Sigmoid colon (tissue), 7 donors: ENCODE measurements around the gene KRT6A. TPM values are rescaled to one million over a fixed set of nuclear protein-coding genes. Genes with fewer than 3 reads are reported as not detected.

Experiments used
- DNase-seq: peaks from one replicate; pipeline ENCODE4 v3.0.0-alpha.2; 2019
- H3K27ac ChIP-seq, 4 donors: fragments of 200-600 bp; sonication (generic); one replicate each; pipeline ENCODE4 v1.5.1; 2016 to 2019; ENCODE audit warnings: mild to moderate bottlenecking in 1 of 4
- H3K27me3 ChIP-seq, 3 donors: fragments of 200-600 bp; sonication (generic); one replicate each; pipeline ENCODE4 v1.5.1; 2019; ENCODE audit warnings: mild to moderate bottlenecking in 1 of 3
- H3K36me3 ChIP-seq, 4 donors: fragments of 200-600 bp; sonication (generic); one replicate each; pipeline ENCODE4 v1.5.1; 2016 to 2019
- H3K4me1 ChIP-seq, 4 donors: fragments of 200-600 bp; sonication (generic); one replicate each; pipeline ENCODE4 v1.5.1; 2017 to 2019
- H3K4me3 ChIP-seq, 4 donors: fragments of 200-600 bp; sonication (generic); one replicate each; pipeline ENCODE4 v1.5.1; 2017 to 2019; ENCODE audit warnings: mild to moderate bottlenecking in 2 of 4, moderate library complexity in 1 of 4
- H3K9me3 ChIP-seq, 4 donors: fragments of 200-600 bp in 3 of 4; sonication (generic) in 3 of 4; one replicate each; pipeline versions ENCODE4 v1.5.1 to v1.6.1; 2013 to 2019
- CTCF ChIP-seq, 4 experiments: fragments of 450-650 bp in 3 of 4; fragments of 200-600 bp in 1 of 4; IDR thresholded peaks; one replicate each; pipeline ENCODE4 v1.5.1; 2016 to 2019; ENCODE audit warnings: antibody characterized with exemption in 4 of 4, mild to moderate bottlenecking in 3 of 4, moderate library complexity in 2 of 4
- EP300 ChIP-seq, 4 donors: sonication (generic); formaldehyde crosslinking; IDR thresholded peaks; one replicate each; pipeline ENCODE4 v1.6.1; 2017; ENCODE audit warnings: antibody characterized with exemption in 4 of 4
- POLR2A ChIP-seq, 2 donors: fragments of 450-650 bp; IDR thresholded peaks; one replicate each; pipeline ENCODE4 v1.6.1; 2016; ENCODE audit warnings: antibody characterized with exemption in 2 of 2, mild to moderate bottlenecking in 2 of 2, moderate library complexity in 2 of 2
- POLR2AphosphoS5 ChIP-seq, 4 donors: sonication (generic); formaldehyde crosslinking; IDR thresholded peaks; one replicate each; pipeline ENCODE4 v1.6.1; 2017; ENCODE audit warnings: antibody characterized with exemption in 4 of 4
- WGBS, 2 donors: extraction: QIAGEN DNeasy Blood & Tissue Kit; methylation state at CpG; one replicate each; pipeline ENCODE4 v1.1.7; 2013; 5-methylcytosine and 5-hydroxymethylcytosine counted together
- intact Hi-C: fragments of 100-400 bp; cut with DNase I; formaldehyde crosslinking; loops from one replicate; pipeline ENCODE4 v1.15.1; 2023
- polyA plus RNA-seq, 3 donors: library from polyadenylated mRNA; stranded (reverse); fragments of 200-250 nt; gene quantifications; one replicate each; pipeline ENCODE4 v1.2.3, GENCODE V29; 2013
- total RNA-seq, 4 donors: library from RNA; depleted of rRNA; stranded (reverse); fragments of >200 nt; gene quantifications; one replicate each; pipeline ENCODE4 v1.1.0, GENCODE V29; 2016
- donor health status: healthy with polysubstance abuse.
- donor health status: Bipolar disorder and iron deficiency.
- donor health status: healthy.

The KRT6A gene
- not detected for total RNA-seq
- 1 to 10 TPM in 1 of 3 donors, under 1 TPM in 1, not detected in 1; 0.19 to 6.0 TPM for polyA plus RNA-seq

- DNase-seq: no peak
- no peak within 1 kb of the TSS for H3K4me3 ChIP-seq
- H3K27ac ChIP-seq: no peak within 1 kb of the TSS
- no peaks in the 10 kb centered on the region for H3K9me3 ChIP-seq
- 81 to 91% methylated on average over 2 of the region's 2 CpGs for WGBS, 2 donors
- H3K36me3 ChIP-seq: no peaks in the 10 kb centered on the region
- intact Hi-C loops: no loop called here
- TF ChIP-seq POLR2A (IDR thresholded peaks at IDR 0.05): no peak
- no peak for TF ChIP-seq CTCF (IDR thresholded peaks at IDR 0.05)
- no peak for TF ChIP-seq POLR2AphosphoS5 (IDR thresholded peaks at IDR 0.05)
- TF ChIP-seq EP300 (IDR thresholded peaks at IDR 0.05): no peak
- no peaks in the 10 kb centered on the region for H3K27me3 ChIP-seq
- H3K4me1 ChIP-seq: peaks cover 0 to 35% (median 17%) of the 10 kb centered on the region in 4 donors
These were observed at the start of gene KRT6A for GRCh38 chr12:52493172-52493571. Gene KRT6A, minus strand, starts transcription at chr12:52493257. Its CDS starts 69 bp downstream, at chr12:52493188.

GRCh38 chr12:52542157-52542556 lies 49.1 kb upstream of the KRT6A start:
- Histone ChIP-seq H3K27ac (no peak overlapping the region), H3K4me1 (peaks cover 0 to 13% (median 9%) of the 10 kb centered on the region in 4 donors), H3K27me3 (no peaks in the 10 kb centered on the region), H3K4me3 (no peak overlapping the region), H3K9me3 (no peaks in the 10 kb centered on the region), H3K36me3 (no peaks in the 10 kb centered on the region)
- no peak for TF ChIP-seq EP300 (IDR thresholded peaks at IDR 0.05)
- DNase-seq: no peak
- intact Hi-C loops: no loop called here

GRCh38 chr12:52541709-52542108 lies 48.7 kb upstream of the KRT6A start:
- H3K27me3 ChIP-seq: no peaks in the 10 kb centered on the region
- intact Hi-C loops: no loop called here
- no peak for TF ChIP-seq EP300 (IDR thresholded peaks at IDR 0.05)
- no peak for TF ChIP-seq POLR2A (IDR thresholded peaks at IDR 0.05)
- no peak for TF ChIP-seq CTCF (IDR thresholded peaks at IDR 0.05)
- no peak for TF ChIP-seq POLR2AphosphoS5 (IDR thresholded peaks at IDR 0.05)
- no peak overlapping the region for H3K27ac ChIP-seq
- H3K36me3 ChIP-seq: no peaks in the 10 kb centered on the region
- whole genome bisulfite sequencing, 2 donors: 92 to 93% methylated on average over 5 of the region's 5 CpGs
- no peak for DNase-seq
- no peak overlapping the region for H3K4me3 ChIP-seq
- H3K4me1 ChIP-seq: peaks cover 0 to 13% (median 9%) of the 10 kb centered on the region in 4 donors
- H3K9me3 ChIP-seq: no peaks in the 10 kb centered on the region

- WGBS, 2 donors: 94% methylated on average over 7 of the region's 7 CpGs
- no peak for TF ChIP-seq POLR2AphosphoS5 (IDR thresholded peaks at IDR 0.05)
- TF ChIP-seq CTCF (IDR thresholded peaks at IDR 0.05): no peak
- no peak for TF ChIP-seq POLR2A (IDR thresholded peaks at IDR 0.05)
- TF ChIP-seq EP300 (IDR thresholded peaks at IDR 0.05): no peak
- H3K27ac ChIP-seq: no peak overlapping the region
- H3K36me3 ChIP-seq: no peaks in the 10 kb centered on the region
- H3K4me3 ChIP-seq: no peak overlapping the region
- intact Hi-C loops: no loop called here
- H3K27me3 ChIP-seq: no peaks in the 10 kb centered on the region
- no peaks in the 10 kb centered on the region for H3K9me3 ChIP-seq
- no peak for DNase-seq
- peaks cover 0 to 13% (median 9%) of the 10 kb centered on the region in 4 donors for H3K4me1 ChIP-seq
These were observed 47.5 kb upstream of the KRT6A start for GRCh38 chr12:52540531-52540930.

- Histone ChIP-seq H3K36me3 (no peaks in the 10 kb centered on the region), H3K4me3 (no peak overlapping the region), H3K9me3 (no peaks in the 10 kb centered on the region), H3K27me3 (no peaks in the 10 kb centered on the region), H3K27ac (no peak overlapping the region), H3K4me1 (peaks cover 0 to 13% (median 9%) of the 10 kb centered on the region in 4 donors)
- no peak for TF ChIP-seq CTCF (IDR thresholded peaks at IDR 0.05)
- no peak for TF ChIP-seq EP300 (IDR thresholded peaks at IDR 0.05)
- intact Hi-C loops: no loop called here
- 86 to 88% methylated on average over 3 of the region's 3 CpGs for WGBS, 2 donors
- DNase-seq: no peak
These were observed 46.7 kb upstream of the KRT6A start for GRCh38 chr12:52539821-52540173.
